HepG2 (cell line): ENCODE data around the gene REEP6. TPM values are rescaled to one million over a fixed set of nuclear protein-coding genes. Genes with fewer than 3 reads are reported as not detected.

Experiments
- ATAC-seq: fragments of 200-7000 bp; cut with Tn5 transposase; 3 replicates; pipeline ENCODE4 v1.9.1; 2020; ENCODE audit warnings: mild to moderate bottlenecking, moderate library complexity
- BruUV-seq: library from RNA; stranded (reverse); fragments of 400-500 nt; replicated peaks from 2 replicates; lab custom pipeline; 2021; lab: Mats Ljungman, UMichigan
- CTCF ChIA-PET: fragments of 300-600 bp; formaldehyde crosslinking; extraction: SDS; loops from one replicate; lab custom pipeline; 2021; ENCODE audit warnings: low total read pairs, inconsistent platforms, low intra/inter-chr PET ratio; lab: Yijun Ruan, JAX
- POLR2A ChIA-PET: fragments of 350-600 bp; sonication (Branson Sonifier 250); formaldehyde crosslinking; loops from one replicate; lab custom pipeline; 2020; ENCODE audit warnings: antibody characterized with exemption, inconsistent platforms; lab: Yijun Ruan, JAX
- DNase-seq: peaks from one replicate; pipeline ENCODE4 v3.0.0-alpha.2; 2015; ENCODE audit warnings: low spot score
- FAIRE-seq: peaks from 3 replicates; lab custom pipeline; 2011; peaks lifted over from hg19 to GRCh38; lab: Jason Lieb, UNC
- H2AFZ ChIP-seq: one replicate; pipeline ENCODE4 v1.6.1; 2011; ENCODE audit warnings: low read length, inconsistent platforms
- H3K27ac ChIP-seq: fragments of 300-600 bp; 3 replicates; pipeline ENCODE4 v1.8.0; 2011; ENCODE audit warnings: mixed run types, mild to moderate bottlenecking, mixed read lengths, low read length, inconsistent platforms; ENCODE audit not compliant: insufficient read depth; ENCODE audit errors: extremely low read length
- H3K27me3 ChIP-seq, 2 experiments: fragments of 200-600 bp in 1 of 2; 2 replicates in 1 of 2; 3 replicates in 1 of 2; pipeline versions ENCODE4 v1.6.0 to v1.8.0; 2011; ENCODE audit warnings: low read length in 2 of 2, mild to moderate bottlenecking in 2 of 2, moderate library complexity in 2 of 2, inconsistent platforms in 1 of 2; ENCODE audit not compliant: insufficient read depth in 2 of 2, control insufficient read depth in 1 of 2
- H3K36me3 ChIP-seq, 2 experiments: fragments of 200-600 bp in 1 of 2; replicated peaks in 1 of 2; 2 replicates in 1 of 2; 3 replicates in 1 of 2; pipeline versions ENCODE4 v1.5.1 to v1.8.0; 2011; ENCODE audit warnings: low read length in 2 of 2, inconsistent platforms in 1 of 2; ENCODE audit not compliant: insufficient read depth in 2 of 2, control insufficient read depth in 1 of 2
- H3K4me1 ChIP-seq: 2 replicates; pipeline ENCODE4 v1.5.1; 2012; ENCODE audit warnings: low read length, inconsistent platforms; ENCODE audit not compliant: insufficient read depth
- H3K4me2 ChIP-seq: 2 replicates; pipeline ENCODE4 v1.6.0; 2011; ENCODE audit warnings: low read depth, low read length, inconsistent platforms
- H3K4me3 ChIP-seq, 3 experiments: fragments of 200-600 bp in 1 of 3; sonication (generic), shearing (Covaris generic) in 1 of 3; replicated peaks in 1 of 3; 2 replicates each; pipeline ENCODE4 v1.5.1; 2011 to 2016; ENCODE audit warnings: low read length in 3 of 3, inconsistent platforms in 2 of 3, low read depth in 2 of 3, mild to moderate bottlenecking in 2 of 3, control low read depth in 1 of 3, mixed read lengths in 1 of 3; ENCODE audit not compliant: insufficient read depth in 1 of 3
- H3K79me2 ChIP-seq: one replicate; pipeline ENCODE4 v1.6.1; 2011; ENCODE audit warnings: low read length, inconsistent platforms; ENCODE audit not compliant: insufficient read depth
- H3K9ac ChIP-seq: 2 replicates; pipeline ENCODE4 v1.6.0; 2011; ENCODE audit warnings: mild to moderate bottlenecking, low read depth, low read length, inconsistent platforms; ENCODE audit not compliant: insufficient read depth
- H3K9me3 ChIP-seq: 2 replicates; pipeline ENCODE4 v1.5.1; 2012; ENCODE audit warnings: mild to moderate bottlenecking, low read length
- H4K20me1 ChIP-seq: 2 replicates; pipeline ENCODE4 v1.6.0; 2011; ENCODE audit warnings: inconsistent platforms, mild to moderate bottlenecking, low read length, moderate library complexity; ENCODE audit not compliant: insufficient read depth
- ZNF264 ChIP-seq: sonication (generic); formaldehyde crosslinking; IDR thresholded peaks from 2 replicates; pipeline ENCODE4 v1.4.0; 2020; ENCODE audit warnings: missing genetic modification reagents
- ZNF563 ChIP-seq: sonication (generic); formaldehyde crosslinking; IDR thresholded peaks from 2 replicates; pipeline ENCODE4 v1.8.0; 2022; ENCODE audit warnings: mild to moderate bottlenecking, moderate library complexity, missing genetic modification reagents
- WGBS: methylation state at CpG from one replicate; pipeline ENCODE4 v1.1.6; 2017; ENCODE audit warnings: low lambda C conversion rate; 5-methylcytosine and 5-hydroxymethylcytosine counted together
- in situ Hi-C: cut with HindIII; loops from 2 replicates; pipeline ENCODE4 v1.10.0; 2017; ENCODE audit warnings: low pct_unique_long_range_greater_than_20kb; ENCODE audit not compliant: extremely low pct_ligation_motif_present
- intact Hi-C: fragments of 100-400 bp; cut with micrococcal nuclease; formaldehyde crosslinking; loops from one replicate; pipeline ENCODE4 v1.10.0; 2022; ENCODE audit not compliant: unreplicated experiment
- polyA plus RNA-seq, 8 experiments: library from polyadenylated mRNA; depleted of rRNA in 3 of 8; stranded (reverse) in 7 of 8; unstranded in 1 of 8; fragments of >200 nt; fragmentation: Illumina TruSeq in 4 of 8; extraction: Trizol in 4 of 8; gene quantifications; 2 replicates each; pipeline versions ENCODE4 v1.2.1 to v1.2.3, GENCODE V29; 2011 to 2016; ENCODE audit warnings: low read depth in 4 of 8, missing spikeins in 1 of 8, mixed read lengths in 1 of 8; ENCODE audit not compliant: insufficient read depth in 1 of 8
- total RNA-seq, 5 experiments: library from RNA; depleted of rRNA; stranded (reverse); fragments of >200 nt; fragmentation: Illumina TruSeq; extraction: Trizol; gene quantifications; 2 replicates each; pipeline ENCODE4 v1.2.3, GENCODE V29; 2016; ENCODE audit warnings: low read depth in 1 of 5
- TF ChIP-seq, protein P1 (sequence below), 2 experiments: IDR thresholded peaks; 2 replicates each; pipeline ENCODE4 v1.6.1; 2011 to 2012; ENCODE audit warnings: low read length in 2 of 2, borderline replicate concordance in 1 of 2, low read depth in 1 of 2, mild to moderate bottlenecking in 1 of 2, moderate library complexity in 1 of 2

REEP6 gene
- total and polyA plus RNA-seq, 2 of the 13 experiments (the other 11 are each of a cell fraction or from before 2014, with no cell fraction given): 10.0 to 28.8 TPM

DNA sequence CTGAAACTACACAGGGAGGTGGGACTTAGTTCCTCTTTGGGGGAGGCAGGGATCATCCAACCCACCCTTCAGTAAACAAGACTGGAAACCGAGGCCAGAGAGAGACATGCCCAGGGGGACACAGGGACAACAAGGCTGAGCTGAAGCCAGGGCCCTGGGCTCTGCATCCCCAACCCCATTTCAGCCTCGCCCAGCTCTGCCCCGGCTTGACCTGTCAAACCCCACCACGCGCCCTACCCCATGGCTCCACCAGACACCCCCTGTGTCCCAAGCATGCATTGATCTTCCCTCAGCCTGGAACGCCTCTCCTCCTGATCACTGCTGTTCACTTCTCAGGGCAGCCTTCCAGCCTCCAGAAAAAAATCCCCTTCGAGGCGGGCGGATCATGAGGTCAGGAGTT is 43.0 kb upstream of the REEP6 start:
- no peaks in the 10 kb centered on the region for H3K36me3 ChIP-seq
- H3K4me2 ChIP-seq: no peak overlapping the region
- CTCF ChIA-PET: no interaction called here
- peaks cover 15 to 61% of the 10 kb centered on the region in 2 experiments for H3K27me3 ChIP-seq
- no peak overlapping the region for H2AFZ ChIP-seq
- DNase-seq (no peak), FAIRE-seq (no peak), ATAC-seq (no peak)
- no peak overlapping the region for H3K9ac ChIP-seq
- no peaks in the 10 kb centered on the region for H3K79me2 ChIP-seq
- H3K9me3 ChIP-seq: no peaks in the 10 kb centered on the region
- BruUV-seq: no TSS peak
- in situ Hi-C loops (no loop called here), intact Hi-C loops (no loop called here)
- WGBS: 58% methylated on average over 7 of the region's 9 CpGs
- peaks cover 13% of the 10 kb centered on the region; the same call in 1 of the 2 replicates for H4K20me1 ChIP-seq
- TF ChIP-seq ZNF563 (CRISPR knock-in tag) (no peak), ZNF264 (CRISPR knock-in tag) (no peak)
- TF ChIP-seq, protein P1, sequence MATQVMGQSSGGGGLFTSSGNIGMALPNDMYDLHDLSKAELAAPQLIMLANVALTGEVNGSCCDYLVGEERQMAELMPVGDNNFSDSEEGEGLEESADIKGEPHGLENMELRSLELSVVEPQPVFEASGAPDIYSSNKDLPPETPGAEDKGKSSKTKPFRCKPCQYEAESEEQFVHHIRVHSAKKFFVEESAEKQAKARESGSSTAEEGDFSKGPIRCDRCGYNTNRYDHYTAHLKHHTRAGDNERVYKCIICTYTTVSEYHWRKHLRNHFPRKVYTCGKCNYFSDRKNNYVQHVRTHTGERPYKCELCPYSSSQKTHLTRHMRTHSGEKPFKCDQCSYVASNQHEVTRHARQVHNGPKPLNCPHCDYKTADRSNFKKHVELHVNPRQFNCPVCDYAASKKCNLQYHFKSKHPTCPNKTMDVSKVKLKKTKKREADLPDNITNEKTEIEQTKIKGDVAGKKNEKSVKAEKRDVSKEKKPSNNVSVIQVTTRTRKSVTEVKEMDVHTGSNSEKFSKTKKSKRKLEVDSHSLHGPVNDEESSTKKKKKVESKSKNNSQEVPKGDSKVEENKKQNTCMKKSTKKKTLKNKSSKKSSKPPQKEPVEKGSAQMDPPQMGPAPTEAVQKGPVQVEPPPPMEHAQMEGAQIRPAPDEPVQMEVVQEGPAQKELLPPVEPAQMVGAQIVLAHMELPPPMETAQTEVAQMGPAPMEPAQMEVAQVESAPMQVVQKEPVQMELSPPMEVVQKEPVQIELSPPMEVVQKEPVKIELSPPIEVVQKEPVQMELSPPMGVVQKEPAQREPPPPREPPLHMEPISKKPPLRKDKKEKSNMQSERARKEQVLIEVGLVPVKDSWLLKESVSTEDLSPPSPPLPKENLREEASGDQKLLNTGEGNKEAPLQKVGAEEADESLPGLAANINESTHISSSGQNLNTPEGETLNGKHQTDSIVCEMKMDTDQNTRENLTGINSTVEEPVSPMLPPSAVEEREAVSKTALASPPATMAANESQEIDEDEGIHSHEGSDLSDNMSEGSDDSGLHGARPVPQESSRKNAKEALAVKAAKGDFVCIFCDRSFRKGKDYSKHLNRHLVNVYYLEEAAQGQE (IDR thresholded peaks at IDR 0.05; ENCODE audit: borderline replicate concordance in 1 of 2, low read depth in 1 of 2, low read length in 2 of 2): 0 out of 4 replicates have a peak, but pooled peaks of 1 of the 2 experiments have one; percentile 26
- no peak overlapping the region for H3K27ac ChIP-seq
- POLR2A ChIA-PET: no interaction called here
- peaks cover 26% of the 10 kb centered on the region for H3K4me1 ChIP-seq
- H3K4me3 ChIP-seq: no peak overlapping the region
